Activated CD4-positive, alpha-beta T cell treated with anti-CD3 and anti-CD28 coated beads, Interleukin-2, amount 50 U/mL, for 48 hours (primary cell): ENCODE results near the gene TCP1.
"Not testable (repeated sequence)": the region's sequence is repeated elsewhere in the genome, so short reads cannot be mapped to it uniquely, and the experiment has no call there.

Source experiments
- DNase-seq, 2 experiments: peaks; one replicate each; pipeline ENCODE4 v3.0.0-alpha.2; 2020

TCP1 gene

DNA sequence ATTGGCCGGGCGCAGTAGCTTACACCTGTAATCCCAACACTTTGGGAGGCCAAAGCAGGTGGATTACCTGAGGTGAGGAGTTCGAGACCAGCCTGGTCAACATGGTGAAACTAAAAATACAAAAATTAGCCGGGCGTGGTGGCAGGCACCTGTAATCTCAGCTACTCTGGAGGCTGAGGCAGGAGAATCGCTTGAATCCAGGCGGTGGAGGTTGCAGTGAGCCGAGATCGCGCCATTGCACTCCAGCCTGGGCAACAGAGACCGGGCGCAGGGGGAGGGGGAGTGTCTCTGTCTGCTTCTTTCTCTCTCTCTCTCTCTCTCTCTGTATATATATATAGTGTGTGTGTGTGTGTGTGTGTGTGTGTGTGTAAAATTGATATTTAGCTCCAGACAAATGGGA lies 56.9 kb downstream of the TCP1 start:
- not testable (repeated sequence) for DNase-seq

GRCh38 chr6:159730332-159730676 lies 59.1 kb downstream of the TCP1 start:
- no peak for DNase-seq

DNA sequence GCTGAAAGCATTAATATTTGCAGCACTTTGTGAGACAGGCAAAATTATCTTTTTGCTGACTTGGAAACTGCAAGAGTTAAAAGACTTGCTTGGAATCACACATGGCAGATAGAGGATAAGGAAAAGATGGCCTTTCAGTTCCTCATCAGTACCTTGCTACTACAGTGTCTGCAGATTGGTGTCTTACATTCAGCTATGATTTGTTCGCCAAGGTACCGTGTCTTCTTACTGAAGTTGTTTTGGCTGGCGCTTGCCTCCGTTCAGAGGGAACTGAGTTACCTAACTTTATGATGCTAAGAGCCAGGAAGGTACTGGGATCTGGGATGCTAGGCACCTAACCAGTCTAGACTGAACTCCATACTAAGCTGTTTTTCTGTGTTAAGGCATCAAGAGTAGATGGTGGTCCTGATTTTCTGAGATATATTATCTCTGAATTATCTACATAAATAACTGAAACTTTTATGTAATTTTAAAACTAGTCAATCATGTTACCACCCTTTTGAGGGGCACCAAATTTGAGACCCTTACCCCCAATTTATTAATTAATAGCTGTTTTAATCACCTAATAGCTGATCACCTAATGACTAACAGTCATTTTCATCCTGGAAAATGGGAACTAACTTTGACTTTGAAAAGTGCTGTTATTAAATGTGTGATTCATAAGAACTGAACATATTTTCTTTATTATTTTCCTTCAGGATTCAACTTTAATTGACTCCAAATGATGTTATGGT lies 59.6 kb downstream of the TCP1 start:
- no peak for DNase-seq

- DNase-seq = no peak
These were observed 60.9 kb downstream of the TCP1 start for GRCh38 chr6:159728531-159728964.
